Measurements from ENCODE around the gene TBCK. TPM values are rescaled to one million over a fixed set of nuclear protein-coding genes. Genes with fewer than 3 reads are reported as not detected.
A peak's percentile ranks its signal among the peaks of the same experiment; 100 is the strongest.

The TBCK gene
- total and polyA plus RNA-seq, 2 of the 13 experiments (the other 11 are each of a cell fraction or from before 2014, with no cell fraction given) = 51.0 to 62.4 TPM

GRCh38 chr4:106036848-106037247 lies 279.2 kb downstream of the TBCK start (continued):
- TF ChIP-seq ZNF414 (CRISPR knock-in tag; IDR thresholded peaks at IDR 0.05) (0 out of 2 replicates have a peak, but pooled peaks have one; percentile 38), ZNF354B (CRISPR knock-in tag; IDR thresholded peaks at IDR 0.05) (0 out of 2 replicates have a peak, but pooled peaks have one; percentile 74), FOXK2 (IDR thresholded peaks at IDR 0.05) (peak; percentile 83; the same call in 1 of the 2 replicates), ZNF331 (CRISPR knock-in tag; IDR thresholded peaks at IDR 0.05) (peak; percentile 92; the same call in 1 of the 2 replicates), HNF4G (IDR thresholded peaks at IDR 0.05; ENCODE audit: borderline replicate concordance, low read depth, low read length) (peak; percentile 61; the same call in 1 of the 2 replicates), HNF4G (CRISPR knock-in tag; IDR thresholded peaks at IDR 0.05; ENCODE audit: borderline replicate concordance, low read depth) (no peak), ZEB1 (IDR thresholded peaks at IDR 0.05; ENCODE audit: insufficient replicate concordance, low read depth) (peak; percentile 84), GMEB1 (CRISPR knock-in tag; IDR thresholded peaks at IDR 0.05; ENCODE audit: borderline replicate concordance) (peak; percentile 39; the same call in 1 of the 2 replicates), PATZ1 (CRISPR knock-in tag; IDR thresholded peaks at IDR 0.05) (0 out of 2 replicates have a peak, but pooled peaks have one; percentile 45)
- TF ChIP-seq, protein P1, sequence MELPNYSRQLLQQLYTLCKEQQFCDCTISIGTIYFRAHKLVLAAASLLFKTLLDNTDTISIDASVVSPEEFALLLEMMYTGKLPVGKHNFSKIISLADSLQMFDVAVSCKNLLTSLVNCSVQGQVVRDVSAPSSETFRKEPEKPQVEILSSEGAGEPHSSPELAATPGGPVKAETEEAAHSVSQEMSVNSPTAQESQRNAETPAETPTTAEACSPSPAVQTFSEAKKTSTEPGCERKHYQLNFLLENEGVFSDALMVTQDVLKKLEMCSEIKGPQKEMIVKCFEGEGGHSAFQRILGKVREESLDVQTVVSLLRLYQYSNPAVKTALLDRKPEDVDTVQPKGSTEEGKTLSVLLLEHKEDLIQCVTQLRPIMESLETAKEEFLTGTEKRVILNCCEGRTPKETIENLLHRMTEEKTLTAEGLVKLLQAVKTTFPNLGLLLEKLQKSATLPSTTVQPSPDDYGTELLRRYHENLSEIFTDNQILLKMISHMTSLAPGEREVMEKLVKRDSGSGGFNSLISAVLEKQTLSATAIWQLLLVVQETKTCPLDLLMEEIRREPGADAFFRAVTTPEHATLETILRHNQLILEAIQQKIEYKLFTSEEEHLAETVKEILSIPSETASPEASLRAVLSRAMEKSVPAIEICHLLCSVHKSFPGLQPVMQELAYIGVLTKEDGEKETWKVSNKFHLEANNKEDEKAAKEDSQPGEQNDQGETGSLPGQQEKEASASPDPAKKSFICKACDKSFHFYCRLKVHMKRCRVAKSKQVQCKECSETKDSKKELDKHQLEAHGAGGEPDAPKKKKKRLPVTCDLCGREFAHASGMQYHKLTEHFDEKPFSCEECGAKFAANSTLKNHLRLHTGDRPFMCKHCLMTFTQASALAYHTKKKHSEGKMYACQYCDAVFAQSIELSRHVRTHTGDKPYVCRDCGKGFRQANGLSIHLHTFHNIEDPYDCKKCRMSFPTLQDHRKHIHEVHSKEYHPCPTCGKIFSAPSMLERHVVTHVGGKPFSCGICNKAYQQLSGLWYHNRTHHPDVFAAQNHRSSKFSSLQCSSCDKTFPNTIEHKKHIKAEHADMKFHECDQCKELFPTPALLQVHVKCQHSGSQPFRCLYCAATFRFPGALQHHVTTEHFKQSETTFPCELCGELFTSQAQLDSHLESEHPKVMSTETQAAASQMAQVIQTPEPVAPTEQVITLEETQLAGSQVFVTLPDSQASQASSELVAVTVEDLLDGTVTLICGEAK (IDR thresholded peaks at IDR 0.05) = no peak
- TF ChIP-seq, protein P1 (CRISPR knock-in tag; IDR thresholded peaks at IDR 0.05) = no peak; the same call in 1 of the 2 replicates
